ENCODE measurements around the gene ITGB3.

GRCh38 chr17:47286198-47286914 lies 32.7 kb downstream of the ITGB3 start:
- TF ChIP-seq CTCF (IDR thresholded peaks at IDR 0.05) (no peak), POLR2A (IDR thresholded peaks at IDR 0.05) (no peak)
